ENCODE results near the gene HOXB7.

HOXB7 gene

GRCh38 chr17:48579471-48579759 lies 31.4 kb downstream of the HOXB7 start:
- DNase-seq (ENCODE audit: low read depth in 2 of 2) = no peak

- DNase-seq (ENCODE audit: low read depth in 2 of 2) = no peak
Measured at GRCh38 chr17:48578616-48579470, 32.0 kb downstream of the HOXB7 start.

DNA sequence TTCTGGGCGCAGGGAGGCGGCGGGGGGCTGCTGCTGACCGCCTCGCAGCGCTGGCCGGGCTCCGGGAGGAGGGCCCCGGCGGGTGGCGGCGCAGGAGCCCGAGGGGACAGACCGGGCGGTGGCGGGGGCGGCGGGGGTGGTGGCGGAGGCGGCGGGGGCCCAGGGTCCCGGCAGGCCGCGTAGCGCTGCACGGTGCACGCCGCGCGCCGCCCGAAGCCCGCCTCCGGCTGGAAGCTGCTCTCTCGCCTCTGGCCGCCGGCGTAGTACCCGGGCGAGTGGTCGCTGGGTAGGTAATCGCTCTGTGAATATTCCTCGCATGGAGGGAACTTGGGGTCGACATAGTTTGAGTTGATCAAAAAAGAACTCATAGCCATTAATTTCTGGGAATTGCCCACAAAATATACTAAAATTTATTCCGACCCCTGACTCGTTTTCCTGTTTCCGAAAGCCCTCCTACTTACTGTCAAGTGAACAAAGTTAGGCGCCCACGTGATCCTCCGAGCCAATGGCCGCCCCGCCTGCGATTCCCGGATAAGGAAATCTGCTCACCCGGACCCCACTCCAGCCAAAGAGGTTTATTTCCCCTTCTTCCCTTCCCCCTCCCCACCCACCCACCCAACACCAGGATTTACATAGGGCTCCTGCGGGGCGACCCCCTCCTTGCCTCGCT lies 32.7 kb downstream of the HOXB7 start, which contains the start of gene HOXB4:
TSS of gene HOXB4 (minus strand) at position 405 of the 670 bp plus-strand sequence. CDS start at position 374, 31 bp downstream.
- peak; percentile 50 to 62 for DNase-seq (ENCODE audit: low read depth in 2 of 2)

GRCh38 chr17:48577330-48577945 lies 33.4 kb downstream of the HOXB7 start:
- DNase-seq (ENCODE audit: low read depth in 2 of 2) = no peak

DNA sequence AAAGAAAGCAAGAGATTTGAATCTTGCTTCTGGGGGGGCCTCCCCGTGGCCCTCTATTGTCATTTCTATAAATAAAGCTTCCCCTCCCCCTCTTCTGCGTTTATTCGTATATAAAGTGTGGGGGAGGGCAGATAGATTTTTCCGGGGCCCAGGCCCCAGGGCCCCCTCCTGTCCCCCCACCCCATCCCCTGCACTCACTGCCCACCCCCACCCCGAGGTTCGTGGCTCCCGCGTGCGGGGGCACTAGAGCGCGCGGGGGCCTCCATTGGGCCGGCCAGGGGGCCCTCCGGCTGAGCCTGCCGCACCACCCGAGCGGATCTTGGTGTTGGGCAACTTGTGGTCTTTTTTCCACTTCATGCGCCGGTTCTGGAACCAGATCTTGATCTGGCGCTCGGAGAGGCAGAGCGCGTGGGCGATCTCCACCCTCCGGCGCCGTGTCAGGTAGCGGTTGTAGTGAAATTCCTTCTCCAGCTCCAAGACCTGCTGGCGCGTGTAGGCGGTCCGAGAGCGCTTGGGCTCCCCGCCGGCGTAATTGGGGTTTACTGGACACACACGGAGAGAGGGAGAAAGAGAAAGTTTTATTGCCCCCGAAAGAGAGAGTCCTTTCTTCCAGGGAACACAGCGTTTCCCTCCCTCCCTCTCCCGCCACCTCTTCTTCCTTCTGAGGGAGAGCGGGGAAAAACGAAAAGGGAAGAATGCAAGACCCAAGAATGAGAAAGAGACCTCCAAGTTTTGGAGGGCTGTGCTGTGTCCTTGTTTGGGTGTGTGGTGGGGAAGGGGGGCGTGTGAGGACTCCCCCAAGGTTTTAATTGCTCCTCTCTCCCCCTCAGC lies 34.1 kb downstream of the HOXB7 start:
- DNase-seq (ENCODE audit: low read depth in 2 of 2) = no peak

DNA sequence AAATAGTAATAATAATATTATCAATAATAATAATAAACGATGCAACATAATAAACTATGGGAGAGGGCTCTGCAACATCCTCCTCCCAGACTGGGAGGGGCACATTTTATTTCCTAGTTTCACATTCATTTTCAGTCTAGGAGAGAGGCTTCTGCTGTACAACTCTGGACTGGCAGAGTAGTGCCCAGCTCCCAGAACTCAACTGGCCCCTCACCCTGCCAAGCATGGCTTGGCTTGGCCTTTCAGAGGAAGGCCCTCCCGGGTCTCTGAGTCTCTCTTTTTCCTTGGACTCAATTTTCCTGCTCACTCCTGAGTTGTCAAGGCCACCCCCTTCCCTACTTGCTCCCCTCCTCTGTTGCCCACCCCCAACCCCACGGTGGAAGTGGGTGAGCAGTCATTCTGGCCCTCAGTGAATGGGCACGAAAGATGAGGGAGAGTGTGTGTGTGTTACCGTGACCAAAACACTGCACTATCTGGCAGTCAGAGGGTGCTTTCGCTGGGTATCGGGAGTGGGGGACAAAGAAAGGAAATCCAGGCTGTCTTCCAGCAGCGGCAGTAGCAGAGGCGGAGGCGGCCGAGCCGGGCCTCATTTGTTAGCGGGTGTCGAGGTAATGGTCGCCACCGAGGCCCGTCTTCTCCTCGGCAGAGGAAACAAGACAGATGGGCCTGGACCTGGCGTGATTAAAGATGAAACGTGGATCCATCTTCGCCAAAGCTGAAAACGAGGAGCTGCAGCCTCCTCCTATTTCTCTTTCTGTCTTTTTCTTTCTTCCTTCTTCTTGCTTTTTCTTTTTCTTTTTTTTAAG lies 34.9 kb downstream of the HOXB7 start:
- no peak for DNase-seq (ENCODE audit: low read depth in 2 of 2)

- no peak for DNase-seq (ENCODE audit: low read depth in 2 of 2)
Measured at GRCh38 chr17:48575066-48575582, 35.7 kb downstream of the HOXB7 start.

- no peak for DNase-seq (ENCODE audit: low read depth in 2 of 2)
Measured at GRCh38 chr17:48574505-48575065, 36.2 kb downstream of the HOXB7 start.

GRCh38 chr17:48571826-48572417 lies 38.9 kb downstream of the HOXB7 start:
- DNase-seq (ENCODE audit: low read depth in 2 of 2) = no peak

DNA sequence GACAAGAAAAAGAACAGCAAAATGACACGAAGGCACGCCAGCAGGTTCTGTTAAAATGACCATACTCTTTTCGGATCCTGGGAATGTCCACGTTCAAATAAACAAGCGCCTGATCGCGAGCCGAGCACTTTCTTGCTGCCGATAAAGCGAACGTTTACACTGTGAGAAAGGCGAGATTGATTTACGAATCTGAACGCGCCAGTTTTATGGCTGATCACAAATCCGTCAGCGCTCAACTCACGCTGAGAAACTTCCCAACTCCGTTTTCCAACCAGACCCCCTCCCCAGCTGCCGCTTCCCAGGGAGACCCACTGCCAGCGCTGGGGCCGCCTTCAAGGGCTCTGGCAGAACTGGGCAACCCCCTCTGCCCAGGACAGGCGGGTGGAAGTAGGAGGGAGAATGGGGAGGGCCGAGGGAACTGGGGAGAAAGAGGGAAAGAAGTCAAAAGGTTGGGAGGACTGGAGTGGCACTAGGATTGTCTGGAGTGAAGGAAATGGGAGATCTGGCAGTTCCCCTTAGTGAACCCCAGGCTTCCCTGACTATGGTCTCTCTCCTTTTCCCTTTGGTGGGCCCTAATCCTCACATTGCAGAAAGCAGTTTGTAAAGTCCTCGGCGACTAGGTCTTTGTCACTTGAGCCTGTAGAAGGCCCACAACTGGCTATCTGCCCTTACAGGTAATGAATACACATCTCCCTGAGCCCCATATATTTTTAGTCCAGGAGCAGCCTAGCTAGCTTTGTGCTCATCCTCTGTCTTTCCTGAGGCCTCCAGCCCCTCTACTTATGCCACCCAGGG lies 39.6 kb downstream of the HOXB7 start:
- no peak for DNase-seq (ENCODE audit: low read depth in 2 of 2)

- no peak for DNase-seq (ENCODE audit: low read depth in 2 of 2)
Measured at GRCh38 chr17:48570325-48571023, 40.3 kb downstream of the HOXB7 start.

GRCh38 chr17:48569674-48570324 lies 41.0 kb downstream of the HOXB7 start:
- DNase-seq (ENCODE audit: low read depth in 2 of 2) = no peak

DNA sequence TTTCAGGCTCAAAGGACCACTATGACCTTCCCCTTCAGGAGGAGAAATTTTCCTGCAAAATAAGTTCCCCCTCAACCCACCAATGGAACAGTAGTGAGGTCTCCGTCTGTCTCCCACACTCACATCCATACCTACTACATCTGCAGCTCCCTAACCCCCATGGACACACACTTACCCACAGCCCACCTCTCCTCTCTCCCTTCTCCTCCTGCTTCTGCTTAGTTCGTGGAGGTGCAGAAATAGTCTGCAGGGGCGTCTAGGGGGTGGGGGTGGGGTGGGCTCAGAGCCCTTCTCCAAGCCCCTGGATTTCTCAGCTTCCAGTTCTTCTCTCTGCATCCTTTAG lies 41.6 kb downstream of the HOXB7 start:
- DNase-seq (ENCODE audit: low read depth in 2 of 2) = no peak

DNA sequence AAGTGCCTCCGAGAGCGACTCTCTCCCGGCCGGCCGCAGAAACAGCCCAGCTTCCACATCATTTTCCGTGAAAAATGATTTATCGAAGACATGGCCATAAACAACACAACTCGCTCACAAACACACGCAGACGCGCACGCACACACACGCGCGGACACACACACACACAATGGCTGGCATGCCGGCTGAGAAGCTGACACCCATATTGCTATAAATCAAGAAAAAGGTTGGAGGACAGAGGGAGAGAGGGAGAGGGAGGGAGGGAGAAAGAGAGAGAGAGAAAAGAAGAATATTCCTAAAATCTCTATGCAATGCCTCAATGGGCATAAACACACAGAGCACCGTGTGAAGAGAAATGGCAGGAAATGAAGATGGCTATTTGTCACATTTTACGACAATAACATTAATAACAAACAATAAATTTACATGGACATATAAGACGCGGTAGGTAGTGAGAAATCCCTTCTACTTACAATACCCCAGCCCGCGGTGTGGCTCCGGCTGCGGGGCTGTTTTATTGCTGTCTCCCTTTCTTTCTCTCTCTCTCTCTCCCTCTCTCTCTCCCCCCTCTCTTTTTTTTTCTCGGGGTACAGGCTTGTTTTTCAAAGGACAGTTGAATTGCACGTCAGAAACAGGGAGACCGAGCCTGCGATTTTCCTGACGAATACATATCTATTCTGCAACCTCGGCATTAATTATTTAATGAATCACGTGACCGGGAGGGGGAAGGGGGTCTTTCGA lies 42.1 kb downstream of the HOXB7 start:
- DNase-seq (ENCODE audit: low read depth in 2 of 2) = no peak

DNA sequence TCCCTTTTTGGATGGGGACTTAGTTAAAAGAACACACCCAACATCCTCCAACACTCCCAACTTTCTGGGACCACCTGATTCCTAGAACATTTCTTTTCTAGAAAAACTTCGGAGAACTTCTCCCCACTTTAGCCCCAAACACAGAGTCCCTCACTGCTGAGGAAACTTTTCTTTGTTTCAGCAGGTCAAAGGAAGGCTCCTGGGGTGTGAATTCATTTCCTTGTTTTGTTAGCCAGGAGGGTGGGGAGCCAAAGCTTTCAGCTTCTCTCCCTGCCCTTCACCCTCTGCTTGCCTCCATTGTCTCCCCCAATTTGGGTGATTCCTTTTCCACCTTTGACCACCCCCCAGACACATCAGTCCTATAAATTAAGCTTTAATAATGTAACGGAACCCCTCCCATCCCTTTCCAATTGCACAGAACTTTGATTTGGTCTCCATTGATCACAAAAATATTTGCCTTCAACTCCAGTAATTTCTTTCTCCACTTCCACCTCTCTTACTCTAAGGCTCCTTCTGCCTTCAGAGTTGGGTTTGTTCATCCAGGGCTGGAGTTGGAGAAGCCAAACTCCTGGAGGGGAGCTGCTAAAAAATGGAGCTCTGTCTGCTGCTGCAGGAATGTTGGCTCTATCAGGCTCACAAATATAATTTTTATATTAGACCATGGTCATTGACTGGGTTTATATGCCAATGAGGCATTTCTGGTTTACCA lies 43.0 kb downstream of the HOXB7 start:
- no peak for DNase-seq (ENCODE audit: low read depth in 2 of 2)

DNA sequence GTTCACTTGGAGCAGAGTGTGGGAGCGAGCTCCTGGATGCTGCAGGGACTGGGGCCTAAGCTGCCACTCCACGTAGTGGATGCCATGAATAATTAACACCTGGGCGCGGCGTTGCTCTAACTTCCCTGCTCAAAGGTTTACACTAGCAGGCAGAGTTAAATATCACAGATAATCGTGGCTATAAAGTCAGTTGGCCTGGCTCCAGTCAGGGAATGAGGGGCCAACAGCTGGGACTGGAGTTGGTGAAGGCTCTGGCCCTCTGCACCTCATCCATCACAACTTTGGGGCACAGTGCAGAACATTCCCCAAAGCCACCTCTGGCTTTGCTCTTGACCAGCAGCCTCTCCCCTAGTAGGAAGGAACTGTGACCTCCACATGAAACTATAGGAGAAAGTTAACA lies 43.6 kb downstream of the HOXB7 start:
- no peak for DNase-seq (ENCODE audit: low read depth in 2 of 2)

GRCh38 chr17:48566717-48567116 lies 44.1 kb downstream of the HOXB7 start:
- no peak for DNase-seq (ENCODE audit: low read depth in 2 of 2)

Data from stimulated activated CD8-positive, alpha-beta memory T cell treated with anti-CD3 and anti-CD28 coated beads, Interleukin-7, amount 100 ng/mL, for 4 hours (primary cell).